Suprapubic skin (tissue), 3 donors: Measurements from ENCODE around the gene MAP3K10.

ENCODE experiments used
- POLR2A ChIP-seq, 2 donors: fragments of 450-650 bp; IDR thresholded peaks; one replicate each; pipeline ENCODE4 v1.6.1; 2017; ENCODE audit warnings: antibody characterized with exemption in 2 of 2, mild to moderate bottlenecking in 2 of 2, moderate library complexity in 2 of 2
- TF ChIP-seq, protein P1 (sequence below), 2 donors: fragments of 200-600 bp in 1 of 2; fragments of 450-650 bp in 1 of 2; sonication (generic) in 1 of 2; IDR thresholded peaks; one replicate each; pipeline ENCODE4 v1.5.1; 2016 to 2019; ENCODE audit warnings: antibody characterized with exemption in 2 of 2, mild to moderate bottlenecking in 1 of 2, moderate library complexity in 1 of 2

DNA sequence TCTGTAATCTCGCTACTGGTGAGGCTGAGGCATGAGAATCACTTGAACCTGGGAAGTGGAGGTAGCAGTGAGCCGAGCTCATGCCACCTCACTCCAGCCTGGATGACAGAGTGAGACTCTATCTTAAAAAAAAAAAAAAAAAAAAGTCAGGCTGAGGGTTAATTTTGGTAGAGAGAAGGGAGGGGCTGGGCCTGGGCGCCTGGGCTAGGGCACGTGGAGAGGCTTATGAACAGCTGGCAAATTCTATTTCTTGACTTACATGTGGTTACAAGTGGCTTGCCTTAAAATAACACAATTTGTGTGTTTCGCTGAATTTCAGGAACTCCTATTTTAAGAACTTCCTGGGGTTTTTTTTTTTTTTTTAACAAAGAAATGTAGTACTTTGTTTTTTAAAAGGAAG, 47.6 kb upstream of the MAP3K10 start:
- no peak for TF ChIP-seq POLR2A (IDR thresholded peaks at IDR 0.05)
- TF ChIP-seq, protein P1, sequence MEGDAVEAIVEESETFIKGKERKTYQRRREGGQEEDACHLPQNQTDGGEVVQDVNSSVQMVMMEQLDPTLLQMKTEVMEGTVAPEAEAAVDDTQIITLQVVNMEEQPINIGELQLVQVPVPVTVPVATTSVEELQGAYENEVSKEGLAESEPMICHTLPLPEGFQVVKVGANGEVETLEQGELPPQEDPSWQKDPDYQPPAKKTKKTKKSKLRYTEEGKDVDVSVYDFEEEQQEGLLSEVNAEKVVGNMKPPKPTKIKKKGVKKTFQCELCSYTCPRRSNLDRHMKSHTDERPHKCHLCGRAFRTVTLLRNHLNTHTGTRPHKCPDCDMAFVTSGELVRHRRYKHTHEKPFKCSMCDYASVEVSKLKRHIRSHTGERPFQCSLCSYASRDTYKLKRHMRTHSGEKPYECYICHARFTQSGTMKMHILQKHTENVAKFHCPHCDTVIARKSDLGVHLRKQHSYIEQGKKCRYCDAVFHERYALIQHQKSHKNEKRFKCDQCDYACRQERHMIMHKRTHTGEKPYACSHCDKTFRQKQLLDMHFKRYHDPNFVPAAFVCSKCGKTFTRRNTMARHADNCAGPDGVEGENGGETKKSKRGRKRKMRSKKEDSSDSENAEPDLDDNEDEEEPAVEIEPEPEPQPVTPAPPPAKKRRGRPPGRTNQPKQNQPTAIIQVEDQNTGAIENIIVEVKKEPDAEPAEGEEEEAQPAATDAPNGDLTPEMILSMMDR (IDR thresholded peaks at IDR 0.05) = no peak
